Lower leg skin (tissue), 4 donors: ENCODE results near the gene ATP2B3. TPM values are rescaled to one million over a fixed set of nuclear protein-coding genes. Genes with fewer than 3 reads are reported as not detected.

Experiments used
- DNase-seq, 2 donors: peaks; one replicate each; pipeline ENCODE4 v3.0.0-alpha.2; 2019; ENCODE audit warnings: low spot score in 2 of 2
- H3K4me3 ChIP-seq: fragments of 200-600 bp; sonication (generic); 2 replicates; pipeline ENCODE4 v1.5.1; 2017; ENCODE audit warnings: mild to moderate bottlenecking, low read depth; ENCODE audit not compliant: poor library complexity, severe bottlenecking
- POLR2A ChIP-seq, 2 donors: fragments of 450-650 bp; IDR thresholded peaks; one replicate each; pipeline ENCODE4 v1.6.1; 2016 to 2017; ENCODE audit warnings: antibody characterized with exemption in 2 of 2, mild to moderate bottlenecking in 1 of 2, moderate library complexity in 1 of 2
- WGBS, 2 donors: methylation state at CpG; one replicate each; pipeline ENCODE4 v1.1.5; 2018; 5-methylcytosine and 5-hydroxymethylcytosine counted together
- intact Hi-C: fragments of 100-400 bp; cut with DNase I; formaldehyde crosslinking; loops from one replicate; pipeline ENCODE4 v1.15.0; 2023; ENCODE audit warnings: low total_unique reads
- total RNA-seq, 4 donors: library from RNA; depleted of rRNA; stranded (reverse); fragments of >200 nt; gene quantifications; one replicate each; pipeline ENCODE4 v1.1.0, GENCODE V29; 2016
- TF ChIP-seq, protein P1 (sequence below), 3 donors: fragments of 450-650 bp; IDR thresholded peaks; one replicate each; pipeline ENCODE4 v1.5.1; 2016; ENCODE audit warnings: antibody characterized with exemption in 3 of 3, mild to moderate bottlenecking in 3 of 3, moderate library complexity in 2 of 3

The ATP2B3 gene
- total RNA-seq, 4 donors from 2014 or later, result 0.07 TPM; not detected in 3

- WGBS, 2 donors, result 57 to 70% methylated on average over 5 to 8 of the region's 8 CpGs
- no peak for DNase-seq
- TF ChIP-seq, protein P1, sequence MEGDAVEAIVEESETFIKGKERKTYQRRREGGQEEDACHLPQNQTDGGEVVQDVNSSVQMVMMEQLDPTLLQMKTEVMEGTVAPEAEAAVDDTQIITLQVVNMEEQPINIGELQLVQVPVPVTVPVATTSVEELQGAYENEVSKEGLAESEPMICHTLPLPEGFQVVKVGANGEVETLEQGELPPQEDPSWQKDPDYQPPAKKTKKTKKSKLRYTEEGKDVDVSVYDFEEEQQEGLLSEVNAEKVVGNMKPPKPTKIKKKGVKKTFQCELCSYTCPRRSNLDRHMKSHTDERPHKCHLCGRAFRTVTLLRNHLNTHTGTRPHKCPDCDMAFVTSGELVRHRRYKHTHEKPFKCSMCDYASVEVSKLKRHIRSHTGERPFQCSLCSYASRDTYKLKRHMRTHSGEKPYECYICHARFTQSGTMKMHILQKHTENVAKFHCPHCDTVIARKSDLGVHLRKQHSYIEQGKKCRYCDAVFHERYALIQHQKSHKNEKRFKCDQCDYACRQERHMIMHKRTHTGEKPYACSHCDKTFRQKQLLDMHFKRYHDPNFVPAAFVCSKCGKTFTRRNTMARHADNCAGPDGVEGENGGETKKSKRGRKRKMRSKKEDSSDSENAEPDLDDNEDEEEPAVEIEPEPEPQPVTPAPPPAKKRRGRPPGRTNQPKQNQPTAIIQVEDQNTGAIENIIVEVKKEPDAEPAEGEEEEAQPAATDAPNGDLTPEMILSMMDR (IDR thresholded peaks at IDR 0.05), result no peak
- TF ChIP-seq POLR2A (IDR thresholded peaks at IDR 0.05), result no peak
- no peak overlapping the region for H3K4me3 ChIP-seq
- intact Hi-C loops, result no loop called here
Measured at GRCh38 chrX:153515435-153515834, 2.0 kb upstream of the ATP2B3 start.

- 50 to 71% methylated on average over 7 to 9 of the region's 9 CpGs for WGBS, 2 donors
- no peak overlapping the region for H3K4me3 ChIP-seq
- no peak for DNase-seq
- TF ChIP-seq, protein P1 (IDR thresholded peaks at IDR 0.05), result no peak
- TF ChIP-seq POLR2A (IDR thresholded peaks at IDR 0.05), result no peak
- intact Hi-C loops, result no loop called here
Measured at GRCh38 chrX:153516073-153516472, 1.4 kb upstream of the ATP2B3 start.

DNA sequence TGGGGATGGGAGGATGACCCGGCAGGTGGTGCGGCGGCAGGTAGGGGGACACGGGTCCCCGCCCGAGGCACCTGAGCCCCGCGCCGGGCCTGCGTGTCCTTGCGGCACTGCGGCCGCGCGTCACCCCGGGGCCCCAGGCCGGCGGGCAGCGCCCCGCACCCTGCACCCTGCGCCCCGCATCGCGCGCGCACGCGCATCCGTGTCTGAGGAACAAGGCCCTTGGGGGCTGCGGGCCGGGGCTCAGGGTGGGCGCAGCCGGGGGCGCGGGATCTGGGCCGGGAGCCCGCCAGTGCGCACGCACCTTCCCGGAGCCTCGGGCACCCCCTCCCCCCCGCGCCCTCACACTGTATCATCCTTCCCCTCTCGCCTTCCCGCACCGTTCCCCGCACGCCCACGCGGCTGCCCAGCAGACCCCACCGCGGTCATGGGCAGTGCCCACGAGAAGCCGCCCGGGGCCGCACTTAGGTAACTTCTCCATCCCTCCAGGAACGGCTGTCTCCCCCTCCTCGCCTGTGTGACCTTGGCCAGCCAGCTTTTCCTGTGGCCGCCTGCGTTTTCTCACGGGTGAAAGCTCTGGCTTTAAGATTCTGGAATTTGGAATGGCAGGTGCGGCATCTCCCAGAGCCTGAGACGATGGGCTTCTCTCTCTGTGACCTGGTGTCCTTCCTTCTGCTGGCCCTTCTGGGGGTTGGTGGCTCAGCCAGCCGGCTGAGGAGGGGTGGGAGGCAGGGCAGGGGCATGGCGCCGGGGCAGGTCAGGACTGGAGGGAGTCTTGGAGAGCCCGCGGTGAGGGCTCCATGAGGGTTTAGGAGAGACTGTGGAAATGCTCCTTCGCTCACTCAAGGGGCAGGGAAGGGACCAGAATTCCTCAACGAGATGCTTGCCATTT is 748 bp downstream of the ATP2B3 start:
- WGBS, 2 donors, result 15 to 32% methylated on average over 13 to 31 of the region's 70 CpGs
- intact Hi-C loops, result no loop called here
- TF ChIP-seq, protein P1 (IDR thresholded peaks at IDR 0.05), result no peak
- TF ChIP-seq POLR2A (IDR thresholded peaks at IDR 0.05), result no peak
- no peak for DNase-seq
- H3K4me3 ChIP-seq, result no peak overlapping the region

- TF ChIP-seq, protein P1 (IDR thresholded peaks at IDR 0.05), result no peak
- no peak for TF ChIP-seq POLR2A (IDR thresholded peaks at IDR 0.05)
- no peak overlapping the region for H3K4me3 ChIP-seq
- no peak for DNase-seq
- WGBS, 2 donors, result 40 to 65% methylated on average over 2 to 21 of the region's 21 CpGs
- intact Hi-C loops, result no loop called here
Measured at GRCh38 chrX:153519569-153520286, 2.3 kb downstream of the ATP2B3 start.

GRCh38 chrX:153520287-153520917 is 3.0 kb downstream of the ATP2B3 start:
- TF ChIP-seq, protein P1 (IDR thresholded peaks at IDR 0.05), result no peak
- no peak for TF ChIP-seq POLR2A (IDR thresholded peaks at IDR 0.05)
- no peak for DNase-seq
- 43 to 49% methylated on average over 3 to 7 of the region's 7 CpGs for WGBS, 2 donors
- H3K4me3 ChIP-seq, result no peak overlapping the region
- intact Hi-C loops, result no loop called here
